Medulla oblongata (tissue), 1 donor: ENCODE data around the gene ADI1.
A peak's percentile ranks its signal among the peaks of the same experiment; 100 is the strongest.
"Not testable (repeated sequence)": the region's sequence is repeated elsewhere in the genome, so short reads cannot be mapped to it uniquely, and the experiment has no call there.

Experiments used
- DNase-seq: peaks from one replicate; pipeline ENCODE4 v3.0.0-alpha.2; 2015; ENCODE audit errors: extremely low spot score

ADI1 gene

DNA sequence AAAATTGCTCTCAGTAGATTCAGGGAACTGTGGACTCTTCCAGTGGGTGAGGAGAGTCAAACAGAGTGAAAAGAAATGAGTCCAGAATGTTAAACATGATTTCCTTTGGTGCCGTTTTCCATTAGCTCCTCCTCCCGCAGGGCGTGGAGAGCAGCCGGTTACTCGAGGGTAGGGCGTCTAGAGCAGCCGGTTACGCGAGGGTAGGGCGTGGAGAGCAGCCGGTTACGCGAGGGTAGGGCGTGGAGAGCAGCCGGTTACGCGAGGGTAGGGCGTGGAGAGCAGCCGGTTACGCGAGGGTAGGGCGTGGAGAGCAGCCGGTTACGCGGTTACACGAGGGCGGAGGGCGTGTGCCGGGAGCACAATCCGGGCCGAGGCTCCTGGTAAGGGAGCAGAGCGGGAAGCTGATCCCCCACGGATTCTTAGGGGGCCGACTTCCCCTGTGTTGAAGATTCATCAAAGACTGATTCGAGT, 70.9 kb downstream of the ADI1 start:
- not testable (repeated sequence) for DNase-seq

DNA sequence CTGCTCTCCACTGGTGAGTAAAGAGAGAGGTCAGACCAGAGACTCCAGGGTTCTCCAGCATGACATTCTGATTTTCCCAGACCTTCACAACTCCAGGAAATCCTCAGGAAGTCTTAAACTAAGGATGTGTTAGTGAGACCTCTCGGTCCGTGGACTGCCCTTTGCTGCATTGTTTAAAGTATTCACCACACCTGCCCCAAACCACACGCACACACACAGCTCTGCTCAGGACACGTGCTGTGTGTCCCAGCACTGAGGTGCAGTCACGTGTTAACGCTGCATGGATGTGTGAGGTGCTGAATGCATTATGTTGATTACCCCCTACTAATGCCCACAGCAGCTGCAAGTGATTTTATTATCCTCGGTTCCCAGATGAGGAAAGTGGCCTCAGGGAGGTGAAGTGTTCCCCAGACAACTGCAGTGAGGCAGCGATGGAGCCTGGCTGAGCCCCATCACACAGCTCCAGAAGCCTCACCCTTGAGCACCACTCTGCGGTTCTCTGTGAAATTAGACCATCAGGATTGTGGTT, 71.5 kb downstream of the ADI1 start:
- peak; percentile 41 for DNase-seq
